Measurements from ENCODE around the gene MAP2K1. TPM values are rescaled to one million over a fixed set of nuclear protein-coding genes. Genes with fewer than 3 reads are reported as not detected.
"Not testable (repeated sequence)": the region's sequence is repeated elsewhere in the genome, so short reads cannot be mapped to it uniquely, and the experiment has no call there.

MAP2K1 gene
- total RNA-seq, 2 donors from 2014 or later, result 107 to 143 TPM

GRCh38 chr15:66387163-66388042, 691 bp downstream of the MAP2K1 start:
- H3K36me3 Mint-ChIP-seq (ENCODE audit: low read depth), result peaks cover 64% of the 10 kb centered on the region
- peak overlapping the region; percentile 93 for H3K4me3 Mint-ChIP-seq
- H3K9me3 Mint-ChIP-seq, result no peaks in the 10 kb centered on the region
- peak; percentile 65 for ATAC-seq (replicated peaks)
- peaks cover 41% of the 10 kb centered on the region for H3K4me1 Mint-ChIP-seq
- peak overlapping the region; percentile 94 for H3K27ac Mint-ChIP-seq
- no peaks in the 10 kb centered on the region for H3K27me3 Mint-ChIP-seq

- no peaks in the 10 kb centered on the region for H3K9me3 Mint-ChIP-seq
- peak overlapping the region; percentile 94 for H3K27ac Mint-ChIP-seq
- H3K4me1 Mint-ChIP-seq, result peaks cover 44% of the 10 kb centered on the region
- H3K27me3 Mint-ChIP-seq, result no peaks in the 10 kb centered on the region
- peak overlapping the region; percentile 93 for H3K4me3 Mint-ChIP-seq
- ATAC-seq (replicated peaks), result no peak
- peaks cover 70% of the 10 kb centered on the region for H3K36me3 Mint-ChIP-seq (ENCODE audit: low read depth)
Measured at GRCh38 chr15:66388043-66388363, 1.3 kb downstream of the MAP2K1 start.

GRCh38 chr15:66388576-66388975, 1.9 kb downstream of the MAP2K1 start:
- ATAC-seq (replicated peaks), result no peak
- Mint-ChIP-seq H3K36me3 (ENCODE audit: low read depth) (peaks cover 76% of the 10 kb centered on the region), H3K27ac (peak overlapping the region; percentile 91)

GRCh38 chr15:66389098-66389858, 2.6 kb downstream of the MAP2K1 start:
- peaks cover 83% of the 10 kb centered on the region for H3K36me3 Mint-ChIP-seq (ENCODE audit: low read depth)
- H3K4me3 Mint-ChIP-seq, result peak overlapping the region; percentile 93
- ATAC-seq (replicated peaks), result no peak
- no peaks in the 10 kb centered on the region for H3K27me3 Mint-ChIP-seq
- peaks cover 56% of the 10 kb centered on the region for H3K4me1 Mint-ChIP-seq
- no peaks in the 10 kb centered on the region for H3K9me3 Mint-ChIP-seq
- H3K27ac Mint-ChIP-seq, result peak overlapping the region; percentile 91

More at GRCh38 chr15:66388576-66388975, 1.9 kb downstream of the MAP2K1 start:
- no peaks in the 10 kb centered on the region for H3K27me3 Mint-ChIP-seq
- peak overlapping the region; percentile 93 for H3K4me3 Mint-ChIP-seq
- no peaks in the 10 kb centered on the region for H3K9me3 Mint-ChIP-seq
- H3K4me1 Mint-ChIP-seq, result peaks cover 50% of the 10 kb centered on the region

- H3K4me3 Mint-ChIP-seq, result peak overlapping the region; percentile 93
- H3K36me3 Mint-ChIP-seq (ENCODE audit: low read depth), result peaks cover 89% of the 10 kb centered on the region
- H3K27ac Mint-ChIP-seq, result peak overlapping the region; percentile 91
- H3K9me3 Mint-ChIP-seq, result no peaks in the 10 kb centered on the region
- H3K4me1 Mint-ChIP-seq, result peaks cover 59% of the 10 kb centered on the region
- ATAC-seq (replicated peaks), result peak; percentile 27
- no peaks in the 10 kb centered on the region for H3K27me3 Mint-ChIP-seq
Measured at GRCh38 chr15:66389859-66390381, 3.2 kb downstream of the MAP2K1 start.

GRCh38 chr15:66390678-66391077, 4.0 kb downstream of the MAP2K1 start:
- H3K27me3 Mint-ChIP-seq, result no peaks in the 10 kb centered on the region
- peak overlapping the region; percentile 91 for H3K27ac Mint-ChIP-seq
- no peaks in the 10 kb centered on the region for H3K9me3 Mint-ChIP-seq
- H3K4me3 Mint-ChIP-seq, result peak overlapping the region; percentile 93
- peaks cover 97% of the 10 kb centered on the region for H3K36me3 Mint-ChIP-seq (ENCODE audit: low read depth)
- ATAC-seq (replicated peaks), result peak; percentile 11
- peaks cover 63% of the 10 kb centered on the region for H3K4me1 Mint-ChIP-seq

GRCh38 chr15:66393037-66393436, 6.3 kb downstream of the MAP2K1 start:
- peaks cover 73% of the 10 kb centered on the region for H3K4me1 Mint-ChIP-seq
- not testable (repeated sequence) for H3K9me3 Mint-ChIP-seq; H3K27me3 Mint-ChIP-seq; ATAC-seq (replicated peaks); H3K27ac Mint-ChIP-seq
- peaks cover 100% of the 10 kb centered on the region for H3K36me3 Mint-ChIP-seq (ENCODE audit: low read depth)
- peak overlapping the region; percentile 93 for H3K4me3 Mint-ChIP-seq

- peaks cover 66% of the 10 kb centered on the region for H3K4me1 Mint-ChIP-seq
- H3K27me3 Mint-ChIP-seq, result no peaks in the 10 kb centered on the region
- peak overlapping the region; percentile 93 for H3K4me3 Mint-ChIP-seq
- H3K36me3 Mint-ChIP-seq (ENCODE audit: low read depth), result peaks cover 100% of the 10 kb centered on the region
- no peak overlapping the region for H3K27ac Mint-ChIP-seq
- ATAC-seq (replicated peaks), result no peak
- H3K9me3 Mint-ChIP-seq, result no peaks in the 10 kb centered on the region
Measured at GRCh38 chr15:66394472-66394871, 7.8 kb downstream of the MAP2K1 start.

GRCh38 chr15:66394915-66395314, 8.2 kb downstream of the MAP2K1 start:
- H3K36me3 Mint-ChIP-seq (ENCODE audit: low read depth), result peaks cover 100% of the 10 kb centered on the region
- peak overlapping the region; percentile 93 for H3K4me3 Mint-ChIP-seq
- H3K27me3 Mint-ChIP-seq, result no peaks in the 10 kb centered on the region
- no peaks in the 10 kb centered on the region for H3K9me3 Mint-ChIP-seq
- no peak for ATAC-seq (replicated peaks)
- no peak overlapping the region for H3K27ac Mint-ChIP-seq
- H3K4me1 Mint-ChIP-seq, result peaks cover 63% of the 10 kb centered on the region

GRCh38 chr15:66399276-66399675, 12.6 kb downstream of the MAP2K1 start:
- no peaks in the 10 kb centered on the region for H3K27me3 Mint-ChIP-seq
- H3K9me3 Mint-ChIP-seq, result no peaks in the 10 kb centered on the region
- H3K36me3 Mint-ChIP-seq (ENCODE audit: low read depth), result peaks cover 85% of the 10 kb centered on the region
- peaks cover 54% of the 10 kb centered on the region for H3K4me1 Mint-ChIP-seq
- no peak overlapping the region for H3K27ac Mint-ChIP-seq
- no peak overlapping the region for H3K4me3 Mint-ChIP-seq
- ATAC-seq (replicated peaks), result no peak

GRCh38 chr15:66400351-66400774, 13.7 kb downstream of the MAP2K1 start:
- peak; percentile 61 for ATAC-seq (replicated peaks)
- Mint-ChIP-seq H3K4me3 (peak overlapping the region; percentile 80), H3K27ac (no peak overlapping the region), H3K4me1 (peaks cover 51% of the 10 kb centered on the region), H3K9me3 (no peaks in the 10 kb centered on the region), H3K27me3 (no peaks in the 10 kb centered on the region), H3K36me3 (ENCODE audit: low read depth) (peaks cover 74% of the 10 kb centered on the region)

GRCh38 chr15:66401130-66402021, 14.7 kb downstream of the MAP2K1 start:
- no peaks in the 10 kb centered on the region for H3K9me3 Mint-ChIP-seq
- H3K27me3 Mint-ChIP-seq, result no peaks in the 10 kb centered on the region
- peaks cover 53% of the 10 kb centered on the region for H3K4me1 Mint-ChIP-seq
- peak overlapping the region; percentile 50 for H3K27ac Mint-ChIP-seq
- peaks cover 64% of the 10 kb centered on the region for H3K36me3 Mint-ChIP-seq (ENCODE audit: low read depth)
- H3K4me3 Mint-ChIP-seq, result peak overlapping the region; percentile 80
- ATAC-seq (replicated peaks), result peak; percentile 73

- H3K36me3 Mint-ChIP-seq (ENCODE audit: low read depth), result peaks cover 55% of the 10 kb centered on the region
- H3K4me3 Mint-ChIP-seq, result peak overlapping the region; percentile 80
- H3K9me3 Mint-ChIP-seq, result no peaks in the 10 kb centered on the region
- H3K4me1 Mint-ChIP-seq, result peaks cover 58% of the 10 kb centered on the region
- H3K27ac Mint-ChIP-seq, result no peak overlapping the region
- ATAC-seq (replicated peaks), result no peak
- no peaks in the 10 kb centered on the region for H3K27me3 Mint-ChIP-seq
Measured at GRCh38 chr15:66402761-66403284, 16.1 kb downstream of the MAP2K1 start.

Measured in activated T-helper 17 cell treated with anti-CD3 and anti-CD28 coated beads, Interleukin-2, amount 50 U/mL, for 72 hours (primary cell).